HG02938 (cell line): Measurements from ENCODE around the gene CCL22.
"Not testable (repeated sequence)": the region's sequence is repeated elsewhere in the genome, so short reads cannot be mapped to it uniquely, and the experiment has no call there.

Experiments used
- ATAC-seq: cut with Tn5 transposase; IDR thresholded peaks from one replicate; pipeline ENCODE4 v1.9.1; 2021; ENCODE audit warnings: mild to moderate bottlenecking, moderate library complexity; ENCODE audit not compliant: unreplicated experiment

The CCL22 gene

GRCh38 chr16:57391300-57391699 lies 32.7 kb downstream of the CCL22 start:
- no peak for ATAC-seq

GRCh38 chr16:57391708-57392107 lies 33.1 kb downstream of the CCL22 start:
- no peak for ATAC-seq

DNA sequence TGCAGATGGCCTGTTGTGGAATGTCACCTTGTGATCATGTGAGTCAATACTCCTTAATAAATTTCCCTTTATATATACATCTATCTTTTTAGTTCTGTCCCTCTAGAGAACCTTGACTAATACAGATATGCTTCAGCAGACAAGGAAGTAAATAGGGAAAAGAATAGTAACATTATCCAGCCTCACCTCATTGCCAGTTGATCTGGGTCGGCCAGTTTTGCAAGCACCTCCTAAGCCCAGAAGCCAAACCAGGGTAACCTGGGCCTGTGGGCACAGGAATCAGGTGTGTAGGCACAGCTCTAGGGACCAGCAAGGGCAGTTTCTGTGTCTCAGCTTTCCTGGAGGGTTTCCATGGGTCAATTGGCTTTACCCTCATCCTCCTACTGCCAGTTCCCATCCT lies 34.1 kb downstream of the CCL22 start:
- no peak for ATAC-seq

DNA sequence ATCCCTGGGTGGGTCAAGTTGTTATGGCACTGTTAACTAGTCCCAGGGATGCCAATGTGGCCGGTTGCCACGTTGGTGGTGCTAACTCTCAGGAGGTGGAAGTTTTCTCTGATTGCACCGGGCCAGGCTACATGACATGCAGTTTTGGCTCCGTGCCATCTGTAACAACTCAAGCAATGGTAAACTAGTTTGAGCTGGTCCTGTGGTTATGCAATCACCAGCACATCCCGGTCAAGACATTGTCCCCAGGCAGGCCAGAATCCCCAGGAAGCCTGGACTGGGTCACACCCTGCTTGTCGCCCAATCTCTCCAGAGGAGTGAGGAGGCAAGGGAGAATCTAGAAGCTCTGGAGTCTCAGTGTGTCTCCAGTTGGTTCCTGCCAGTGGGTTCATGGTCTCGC lies 35.9 kb downstream of the CCL22 start:
- no peak for ATAC-seq

DNA sequence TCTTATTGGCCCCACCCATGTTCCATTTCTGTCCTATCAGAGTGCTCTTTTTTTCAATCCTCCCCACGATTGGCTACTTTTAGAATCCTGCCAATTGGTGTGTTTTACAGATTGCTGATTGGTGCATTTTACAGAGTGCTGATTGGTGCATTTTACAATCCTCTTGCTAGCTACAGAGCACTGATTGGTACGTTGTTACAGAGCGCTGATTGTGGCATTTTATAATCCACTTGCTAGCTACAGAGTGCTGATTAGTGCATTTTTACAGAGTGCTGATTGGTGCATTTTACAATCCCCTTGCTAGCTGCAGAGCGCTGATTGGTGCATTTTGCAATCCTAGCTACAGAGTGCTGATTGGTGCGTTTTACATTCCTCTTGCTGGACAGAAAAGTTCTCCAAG lies 36.4 kb downstream of the CCL22 start:
- ATAC-seq, result no peak

DNA sequence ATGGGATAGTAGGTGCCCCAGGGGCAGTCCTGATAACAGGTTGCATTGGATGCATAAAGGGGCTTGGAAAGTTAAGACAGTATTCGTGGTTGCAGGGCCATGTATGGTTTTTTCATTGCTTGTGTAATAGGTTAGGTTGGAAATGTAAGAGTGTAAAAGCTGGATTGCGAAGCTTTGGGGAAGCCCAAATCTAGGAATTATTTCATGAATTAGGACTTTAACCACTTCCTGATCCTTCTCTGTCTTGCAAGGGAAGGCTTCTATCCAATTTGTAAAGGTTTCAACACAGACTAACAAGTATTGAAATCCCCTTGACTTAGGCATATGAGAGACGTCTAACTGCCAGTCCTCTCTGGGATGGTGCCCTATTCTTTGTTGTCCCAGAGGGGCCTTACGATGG lies 38.2 kb downstream of the CCL22 start:
- no peak for ATAC-seq

- not testable (repeated sequence) for ATAC-seq
Observed at GRCh38 chr16:57397493-57397892, 38.9 kb downstream of the CCL22 start.

DNA sequence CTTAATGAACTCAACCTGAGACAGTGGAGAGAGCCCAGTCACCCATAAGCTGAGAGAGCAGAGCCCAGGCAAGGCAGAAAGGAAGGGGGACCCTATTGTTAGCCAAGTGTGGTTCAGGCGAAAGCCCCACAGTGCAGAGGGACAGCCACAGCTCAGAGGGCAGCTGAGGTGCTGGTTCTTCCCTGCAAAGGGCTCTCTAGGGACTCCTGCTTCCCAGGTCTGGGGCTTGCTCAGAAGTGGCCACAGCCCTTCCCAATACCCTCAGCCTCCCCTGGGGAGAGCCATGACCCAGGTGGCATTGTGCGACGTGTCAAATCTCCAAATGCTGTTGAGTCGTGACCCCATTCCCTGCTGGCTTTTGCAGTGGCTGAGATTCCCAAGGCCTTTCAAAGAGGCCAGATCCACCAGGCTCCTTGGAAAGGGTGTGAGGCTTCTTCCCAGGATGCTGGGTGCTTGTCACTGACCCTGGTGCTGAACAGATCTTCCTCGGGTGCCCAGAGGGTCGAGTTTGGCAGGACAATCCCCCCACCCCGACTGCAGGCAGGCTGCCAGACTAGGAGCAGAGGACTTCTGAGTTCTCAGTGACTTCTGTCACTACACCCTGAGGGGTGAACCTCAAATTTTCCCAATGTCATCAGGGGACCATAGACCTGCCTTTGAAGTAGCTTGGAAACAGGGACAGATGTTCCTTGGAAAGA lies 43.5 kb downstream of the CCL22 start:
- ATAC-seq, result no peak

DNA sequence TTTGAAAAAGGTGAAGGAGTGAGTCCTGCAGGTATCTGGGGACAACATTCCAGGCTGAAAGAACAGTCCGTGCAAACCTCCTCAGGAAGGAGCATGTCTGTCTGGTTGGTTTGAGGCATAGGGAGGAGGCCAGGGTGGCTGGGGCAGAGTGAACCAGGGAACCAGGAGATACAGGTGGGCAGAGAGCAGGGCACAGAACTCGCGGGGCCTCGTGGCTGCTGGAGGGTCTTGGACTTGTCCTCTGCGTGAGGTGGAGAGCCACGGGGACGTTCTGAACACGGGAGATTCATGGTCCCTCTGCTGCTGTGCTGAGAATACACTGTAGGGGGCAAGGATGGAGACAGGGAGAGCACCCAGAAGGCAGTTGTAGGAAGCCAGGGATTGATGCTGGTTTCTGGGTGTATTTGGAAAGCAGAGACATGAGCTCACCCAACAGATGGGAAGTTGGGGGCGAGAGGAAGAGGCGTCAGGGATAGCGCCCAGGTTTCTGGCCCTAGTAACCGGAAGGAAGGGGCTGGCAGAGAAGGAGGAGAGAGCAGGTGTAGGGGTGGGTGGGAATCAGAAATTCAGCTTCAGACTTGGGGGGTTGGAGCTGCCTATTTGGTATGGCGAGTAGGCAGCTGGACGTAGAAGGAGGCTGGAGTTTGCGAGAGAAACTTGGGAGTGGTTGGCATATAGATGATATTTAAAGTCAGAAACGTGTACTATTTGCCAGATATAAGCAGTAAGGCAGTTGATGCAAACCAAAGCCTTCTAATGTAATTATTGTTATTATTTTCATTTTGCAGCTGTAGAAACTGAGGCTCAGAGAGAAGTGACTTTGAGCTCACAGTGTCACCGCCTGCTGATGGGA lies 45.6 kb downstream of the CCL22 start, which contains the start of gene CCL17:
CCL17 (plus strand) TSS at position 803 of the 853 bp plus-strand sequence. CDS start 9,166 bp downstream, outside the sequence.
- ATAC-seq, result no peak

DNA sequence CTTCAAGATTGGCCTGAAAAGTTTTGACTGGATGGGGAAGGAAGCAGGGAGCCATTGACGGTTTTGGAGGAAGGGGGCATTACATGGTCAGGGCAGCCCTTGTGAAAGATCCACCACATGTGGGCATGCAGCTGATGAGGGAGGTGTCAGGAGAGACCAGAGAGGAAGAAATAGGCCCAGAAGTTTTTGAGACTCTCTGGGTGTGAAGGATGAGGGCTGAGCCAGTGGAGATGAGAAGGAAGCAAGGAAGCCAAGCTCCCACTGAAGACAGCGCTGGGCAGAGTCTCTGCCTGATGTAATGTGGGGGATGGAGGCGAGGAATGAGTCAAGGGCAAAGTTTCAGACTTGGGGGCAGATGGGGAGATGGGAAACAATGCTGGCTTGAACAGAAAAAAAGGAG lies 46.5 kb downstream of the CCL22 start:
- ATAC-seq, result no peak

DNA sequence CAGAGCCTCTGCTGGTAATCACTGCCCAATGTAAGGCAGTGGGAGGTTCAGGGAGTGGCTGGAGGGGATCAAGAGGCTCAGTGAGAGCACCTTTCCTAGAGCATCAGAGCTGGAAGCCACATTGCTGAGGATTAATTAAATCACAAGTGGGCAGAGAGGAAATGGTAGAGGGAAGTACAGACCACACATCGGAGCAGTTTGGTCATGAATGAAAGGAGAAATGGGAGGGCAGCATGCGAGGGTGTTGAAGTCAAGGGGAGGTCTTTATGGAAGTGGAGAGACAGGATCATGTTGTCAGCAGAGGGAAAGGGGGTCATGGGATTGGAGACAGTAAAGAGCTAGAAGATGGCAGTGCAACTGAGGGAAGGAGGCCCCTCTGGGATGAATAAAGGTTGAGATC lies 48.3 kb downstream of the CCL22 start:
- no peak for ATAC-seq

DNA sequence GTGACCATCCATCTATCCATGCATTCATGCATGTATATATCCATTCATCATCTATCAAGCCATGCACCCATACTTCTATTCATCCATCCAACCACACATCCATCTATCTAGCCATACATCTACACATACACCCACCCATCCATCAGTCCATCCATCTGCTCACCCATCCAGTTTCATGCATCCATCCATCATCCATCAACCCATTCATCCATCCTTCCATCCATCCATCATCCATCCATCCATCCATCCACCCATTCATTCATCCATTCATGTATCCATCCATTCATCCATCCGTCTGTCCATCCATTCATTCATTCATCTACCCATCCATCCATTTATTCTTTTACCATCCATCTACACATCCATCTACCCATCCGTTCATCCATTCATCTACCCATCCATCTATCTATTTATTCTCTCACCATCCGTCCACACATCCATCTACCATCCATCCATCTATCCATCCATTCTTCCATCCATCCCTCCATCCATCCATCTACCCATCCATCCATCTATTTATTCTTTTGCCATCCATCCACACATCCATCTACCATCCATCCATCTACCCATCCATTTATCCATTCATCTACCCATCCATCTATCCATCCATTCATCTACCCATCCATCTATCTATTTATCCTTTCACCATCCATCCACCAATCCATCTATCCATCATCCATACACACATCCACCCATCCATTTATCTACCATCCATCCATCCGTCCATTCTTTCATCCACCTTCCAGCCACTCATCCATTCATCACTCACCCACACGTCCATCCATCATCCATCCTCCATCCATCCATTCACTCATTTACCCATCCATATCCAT lies 49.2 kb downstream of the CCL22 start:
- no peak for ATAC-seq

- no peak for ATAC-seq
Observed at GRCh38 chr16:57409065-57409464, 50.5 kb downstream of the CCL22 start.

DNA sequence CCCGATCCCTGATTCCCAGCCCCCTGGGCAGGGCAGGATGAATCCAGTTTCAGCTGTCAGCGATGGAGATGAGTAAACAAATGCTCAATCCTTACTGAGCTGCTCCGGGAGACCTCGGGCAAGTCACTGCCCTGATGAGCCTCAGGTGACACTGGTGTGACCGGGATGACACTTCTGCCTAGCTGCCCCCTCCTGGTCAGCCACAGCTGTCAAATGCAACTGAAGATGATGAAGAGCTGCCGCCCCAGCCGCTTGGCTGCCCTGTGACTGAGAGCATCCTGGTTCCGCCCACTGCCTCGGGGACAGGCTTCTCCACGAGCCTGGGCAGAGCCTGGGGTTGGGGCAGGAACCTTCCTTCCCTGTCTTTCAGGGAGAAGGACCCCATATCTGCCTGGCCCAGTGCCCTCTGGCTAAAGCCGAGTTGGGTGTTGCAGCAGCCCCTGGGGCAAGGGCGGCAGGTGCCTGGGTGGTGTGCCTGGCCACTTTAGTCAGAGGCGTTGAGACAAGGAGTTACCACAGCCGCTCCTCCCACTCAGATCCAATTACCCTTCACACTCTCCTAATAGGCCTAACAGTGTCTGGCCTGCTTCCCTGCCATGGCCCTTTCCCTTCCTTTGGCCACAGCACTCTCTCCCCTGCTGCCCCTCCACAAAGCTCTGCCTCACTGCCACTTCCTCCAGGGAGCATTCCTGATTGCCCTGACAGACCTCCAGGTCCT lies 51.4 kb downstream of the CCL22 start:
- no peak for ATAC-seq

DNA sequence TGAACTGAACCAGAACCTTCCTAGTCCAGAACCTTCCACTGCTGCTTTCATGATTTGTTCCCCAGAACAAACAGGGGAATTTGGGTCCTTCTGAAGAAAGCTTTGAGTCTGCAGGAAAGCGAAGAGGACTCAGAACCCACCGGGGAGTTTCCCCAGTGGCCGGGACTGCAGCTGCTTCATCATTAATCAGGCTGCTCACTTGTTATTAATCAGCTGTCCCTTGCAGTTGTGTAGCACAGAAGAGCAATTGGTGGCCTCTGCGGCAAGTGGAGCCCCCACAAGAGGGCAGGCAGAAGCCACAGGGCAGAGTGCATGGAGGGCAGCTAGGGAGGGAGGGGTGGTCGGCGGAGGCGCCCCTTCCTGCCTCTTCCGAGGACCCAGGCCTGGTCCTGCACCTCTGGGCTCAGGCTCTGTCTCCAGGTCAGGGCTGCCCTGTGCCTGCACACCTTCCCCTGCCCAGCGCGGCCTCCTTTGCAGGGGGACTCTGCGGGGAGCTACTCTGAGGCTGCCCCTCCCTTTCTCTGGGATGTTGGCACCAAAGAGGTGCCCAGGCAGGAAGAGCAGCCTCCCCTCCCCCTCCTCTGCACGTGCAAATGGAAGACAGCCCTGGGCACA lies 52.9 kb downstream of the CCL22 start:
- ATAC-seq, result no peak

DNA sequence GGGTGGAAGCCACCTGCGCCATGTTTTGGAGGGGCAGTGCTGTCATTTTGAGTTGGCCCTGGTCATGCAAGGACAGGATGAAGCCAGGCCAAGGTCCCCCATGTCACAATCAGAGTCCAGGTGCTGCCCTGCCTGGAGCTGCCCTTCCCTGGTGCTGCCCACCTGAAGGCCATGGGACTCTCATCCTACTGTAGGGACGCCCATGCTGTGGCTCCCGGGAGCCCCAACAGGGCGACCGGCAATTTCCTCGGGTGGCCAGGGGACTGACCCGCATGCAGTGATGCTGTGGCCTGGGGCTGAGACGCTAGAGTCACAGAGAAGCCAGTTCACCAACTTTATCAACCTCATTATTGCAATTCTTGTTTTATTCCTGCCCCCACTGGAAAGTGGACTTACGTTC lies 54.0 kb downstream of the CCL22 start:
- ATAC-seq, result no peak

DNA sequence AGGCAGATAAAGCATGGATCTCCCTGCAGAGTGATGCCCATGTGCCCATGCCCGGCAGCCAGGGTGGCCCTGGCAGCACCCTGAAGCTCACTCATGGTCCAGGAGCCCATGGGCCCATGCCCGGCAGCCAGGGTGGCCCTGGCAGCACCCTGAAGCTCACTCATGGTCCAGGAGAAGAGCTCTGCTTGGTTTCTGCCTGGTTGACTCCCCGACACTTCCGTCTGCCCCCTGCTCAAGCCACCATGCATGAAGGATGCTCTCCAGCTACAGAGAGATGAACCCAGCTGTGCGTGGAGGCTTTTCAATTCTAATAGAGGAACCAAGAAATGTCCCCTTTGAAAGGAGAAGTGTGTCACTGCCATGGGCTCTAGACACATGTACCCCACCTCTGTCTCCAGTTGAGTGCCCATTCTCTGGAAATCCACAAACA lies 54.7 kb downstream of the CCL22 start:
- ATAC-seq, result peak; percentile 74

DNA sequence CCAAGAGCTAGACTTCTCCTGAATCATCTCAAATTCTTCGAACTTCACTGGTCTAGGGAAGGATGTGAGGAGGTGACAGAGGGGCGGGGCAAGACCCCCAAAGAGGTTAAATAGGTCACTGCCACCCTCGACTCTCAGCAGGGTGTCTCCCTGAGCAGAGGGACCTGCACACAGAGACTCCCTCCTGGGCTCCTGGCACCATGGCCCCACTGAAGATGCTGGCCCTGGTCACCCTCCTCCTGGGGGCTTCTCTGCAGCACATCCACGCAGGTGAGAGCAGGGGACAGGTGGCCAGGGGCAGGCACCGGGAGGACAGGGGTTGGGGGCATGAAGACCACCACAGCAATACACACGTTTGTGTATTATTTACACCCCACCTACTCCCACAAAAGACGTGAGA lies 55.1 kb downstream of the CCL22 start:
- no peak for ATAC-seq
